Skeletal muscle satellite cell (primary cell): ENCODE results near the gene DDIT3.
A peak's percentile ranks its signal among the peaks of the same experiment; 100 is the strongest.

Experiments
- H3K27me3 ChIP-seq: 2 replicates; pipeline ENCODE4 v1.7.0; 2013; ENCODE audit warnings: low read length; ENCODE audit not compliant: control insufficient read depth, insufficient read depth
- H3K36me3 ChIP-seq: 2 replicates; pipeline ENCODE4 v1.7.0; 2013; ENCODE audit warnings: mild to moderate bottlenecking, control low read depth, low read length; ENCODE audit not compliant: insufficient read depth
- H3K4me1 ChIP-seq: 2 replicates; pipeline ENCODE4 v1.7.0; 2013; ENCODE audit warnings: low read length; ENCODE audit not compliant: control insufficient read depth, insufficient read depth
- H3K4me2 ChIP-seq: 2 replicates; pipeline ENCODE4 v1.7.0; 2013; ENCODE audit warnings: mild to moderate bottlenecking, low read length
- H3K4me3 ChIP-seq: 2 replicates; pipeline ENCODE4 v1.7.0; 2013; ENCODE audit warnings: low read length
- H3K9ac ChIP-seq: 2 replicates; pipeline ENCODE4 v1.7.0; 2013; ENCODE audit warnings: mild to moderate bottlenecking, low read depth, low read length, moderate library complexity
- H3K9me3 ChIP-seq: replicated peaks from 2 replicates; pipeline ENCODE4 v1.7.0; 2013; ENCODE audit warnings: mild to moderate bottlenecking, control low read depth, low read length

DDIT3 gene

DNA sequence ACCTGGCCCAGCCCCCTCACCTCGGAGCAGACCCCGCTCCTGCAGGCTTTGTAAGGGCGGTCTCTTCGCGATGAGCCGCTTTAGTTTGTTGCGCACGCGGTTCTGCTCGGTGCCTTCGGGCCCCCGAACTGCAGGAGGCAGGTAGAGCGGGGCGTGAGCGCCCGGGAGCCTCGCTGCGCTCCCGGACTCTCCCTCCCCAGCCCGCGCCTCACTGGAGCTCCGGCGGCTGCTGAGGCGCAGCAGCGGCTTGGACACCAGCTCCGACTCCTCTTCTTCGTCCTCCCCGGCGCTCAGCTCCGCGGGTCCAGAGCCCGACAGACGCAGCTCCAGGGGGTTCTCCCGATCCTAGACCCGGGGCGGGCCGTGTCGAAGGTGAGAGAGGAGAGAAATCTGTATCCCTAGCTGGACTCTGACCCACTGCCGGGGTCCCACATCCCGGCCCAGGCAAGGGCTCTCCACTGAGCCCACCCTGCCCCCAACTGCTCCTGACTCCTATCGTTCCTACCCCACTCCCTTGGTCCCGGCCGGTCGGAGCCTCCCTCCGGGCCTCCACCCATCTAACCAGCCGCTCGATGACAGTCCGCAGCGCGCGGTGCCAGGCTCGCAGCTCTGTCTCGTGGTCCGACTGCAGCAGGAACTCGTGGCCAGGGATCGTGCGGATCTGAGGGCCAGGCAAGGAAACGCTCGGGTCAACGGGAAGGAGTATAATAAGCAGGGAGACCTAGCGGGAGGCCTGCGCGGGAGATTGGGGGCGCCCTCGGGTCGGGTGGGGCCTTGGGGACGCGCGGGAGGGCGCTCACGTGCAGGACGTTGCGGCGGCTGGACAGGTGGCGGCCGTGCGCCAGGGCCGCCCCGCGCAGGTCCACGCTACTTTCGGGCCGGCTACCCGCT, 44.8 kb downstream of the DDIT3 start:
- Histone ChIP-seq H3K9ac (no peak overlapping the region), H3K4me3 (peak overlapping the region; percentile 14), H3K4me1 (peaks cover 10% of the 10 kb centered on the region), H3K4me2 (peak overlapping the region; percentile 33), H3K27me3 (peaks cover 67% of the 10 kb centered on the region), H3K36me3 (no peaks in the 10 kb centered on the region), H3K9me3 (no peaks in the 10 kb centered on the region)

DNA sequence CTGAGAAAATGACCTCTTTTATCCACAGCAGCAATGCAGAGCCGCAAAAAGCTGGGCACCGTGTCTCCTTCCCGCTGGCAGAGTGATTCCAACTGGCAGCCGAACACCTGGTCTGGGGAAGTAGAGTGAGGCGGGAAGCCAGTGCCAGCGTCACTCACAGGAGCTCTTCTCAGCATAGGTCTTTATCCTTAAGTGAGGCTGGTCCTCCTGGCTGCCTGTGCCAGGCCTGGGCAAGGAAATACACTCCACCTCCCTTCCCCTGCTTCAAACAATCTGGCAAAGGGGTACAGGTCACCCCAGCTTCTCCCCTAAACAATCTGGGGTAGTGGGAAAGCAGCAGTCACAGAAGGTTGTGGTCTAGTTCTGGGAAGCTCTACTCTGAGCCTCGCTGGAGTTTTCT, 45.5 kb downstream of the DDIT3 start:
- Histone ChIP-seq H3K9ac (no peak overlapping the region), H3K4me1 (peaks cover 10% of the 10 kb centered on the region), H3K4me3 (no peak overlapping the region), H3K4me2 (no peak overlapping the region), H3K9me3 (no peaks in the 10 kb centered on the region), H3K36me3 (no peaks in the 10 kb centered on the region), H3K27me3 (peaks cover 62% of the 10 kb centered on the region)

DNA sequence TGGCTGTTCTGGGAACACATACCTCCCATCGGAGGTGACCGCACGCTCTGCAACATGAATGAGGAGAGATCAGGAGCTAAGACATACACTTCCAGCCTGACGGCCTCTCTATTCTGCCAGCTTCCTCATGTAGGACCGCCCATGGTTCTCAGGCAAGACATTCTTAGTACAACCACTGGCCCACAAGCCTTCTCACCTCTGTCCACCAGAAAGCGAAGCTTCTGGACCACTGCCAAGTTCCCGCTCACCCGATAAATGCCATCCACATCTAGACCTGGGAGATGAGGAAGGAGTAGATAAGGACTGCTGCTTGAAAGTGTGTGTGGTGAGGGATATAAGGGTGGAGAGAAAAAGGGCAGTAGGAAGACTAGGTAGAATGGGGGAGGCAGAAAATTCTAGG, 45.9 kb downstream of the DDIT3 start:
- peaks cover 7% of the 10 kb centered on the region for H3K4me1 ChIP-seq

DNA sequence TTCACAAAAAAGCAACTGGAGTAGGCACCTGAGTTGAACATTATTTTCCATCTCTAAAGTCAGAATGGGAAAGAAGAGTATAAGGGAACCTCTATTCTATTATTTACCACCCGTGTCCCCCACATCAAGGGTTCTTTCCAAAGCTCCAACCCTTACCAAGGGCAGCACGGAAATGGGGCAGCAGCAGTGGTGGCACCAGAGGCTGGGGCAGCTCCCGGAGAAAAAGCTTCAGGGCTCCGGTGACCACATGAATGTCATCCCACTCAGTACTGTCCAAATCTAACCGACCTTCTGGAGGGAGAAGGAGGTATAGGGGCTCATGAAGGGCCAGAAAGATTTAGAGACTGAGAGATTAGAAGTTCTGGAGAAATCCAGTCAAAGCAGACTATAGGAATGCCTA, 46.4 kb downstream of the DDIT3 start:
- H3K4me1 ChIP-seq = peaks cover 5% of the 10 kb centered on the region
- no peak overlapping the region for H3K4me3 ChIP-seq
- no peak overlapping the region for H3K4me2 ChIP-seq
- no peaks in the 10 kb centered on the region for H3K36me3 ChIP-seq
- H3K27me3 ChIP-seq = peaks cover 65% of the 10 kb centered on the region
- H3K9ac ChIP-seq = no peak overlapping the region
- no peaks in the 10 kb centered on the region for H3K9me3 ChIP-seq

More for the DNA sequence above, 45.9 kb downstream of the DDIT3 start:
- Histone ChIP-seq H3K4me2 (no peak overlapping the region), H3K27me3 (peaks cover 61% of the 10 kb centered on the region), H3K9ac (no peak overlapping the region), H3K36me3 (no peaks in the 10 kb centered on the region), H3K4me3 (no peak overlapping the region), H3K9me3 (no peaks in the 10 kb centered on the region)

DNA sequence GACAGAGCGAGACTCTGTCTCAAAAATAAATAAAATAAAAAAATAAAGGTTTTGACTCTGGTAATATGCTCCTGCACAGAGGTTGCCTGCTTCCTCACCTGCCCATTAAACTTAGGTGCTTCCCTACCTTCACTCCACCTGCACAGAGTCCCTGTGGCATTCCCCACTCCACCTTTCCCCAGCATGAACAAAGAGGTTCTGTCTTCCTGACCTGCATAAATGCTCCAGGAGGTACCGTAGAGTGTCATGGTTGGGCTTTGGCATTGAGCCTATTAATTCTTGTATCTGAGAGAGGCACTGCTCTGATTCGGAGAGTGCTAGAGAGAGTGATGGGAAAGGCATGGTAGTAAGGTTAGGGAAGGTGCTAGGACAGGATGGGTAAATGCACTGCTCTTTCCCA, 46.9 kb downstream of the DDIT3 start:
- Histone ChIP-seq H3K4me1 (peaks cover 5% of the 10 kb centered on the region), H3K36me3 (no peaks in the 10 kb centered on the region), H3K4me3 (no peak overlapping the region), H3K4me2 (no peak overlapping the region), H3K9me3 (no peaks in the 10 kb centered on the region), H3K9ac (no peak overlapping the region), H3K27me3 (peaks cover 65% of the 10 kb centered on the region)

DNA sequence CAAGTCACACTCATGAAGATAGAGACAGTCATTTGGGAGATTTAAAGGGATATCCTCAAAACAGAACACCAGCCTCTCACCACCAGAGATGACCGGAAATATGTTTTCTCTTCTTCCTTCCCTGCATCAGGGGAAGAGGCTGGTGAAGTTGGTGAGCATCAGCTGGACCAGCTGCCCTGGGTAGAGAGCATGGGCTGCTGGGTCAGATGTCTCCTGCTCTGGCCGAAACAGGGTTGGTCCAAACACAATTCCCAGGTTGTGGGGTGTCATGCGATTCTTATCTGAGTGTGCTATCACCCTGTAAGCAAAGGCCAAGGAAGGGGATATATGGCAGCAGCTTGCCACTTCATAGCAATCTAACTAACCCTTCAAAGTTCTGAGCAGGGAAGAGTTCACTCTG, 47.9 kb downstream of the DDIT3 start:
- no peaks in the 10 kb centered on the region for H3K36me3 ChIP-seq
- H3K9ac ChIP-seq = no peak overlapping the region
- H3K4me3 ChIP-seq = no peak overlapping the region
- H3K4me2 ChIP-seq = no peak overlapping the region
- no peaks in the 10 kb centered on the region for H3K9me3 ChIP-seq
- peaks cover 5% of the 10 kb centered on the region for H3K4me1 ChIP-seq
- peaks cover 75% of the 10 kb centered on the region for H3K27me3 ChIP-seq

DNA sequence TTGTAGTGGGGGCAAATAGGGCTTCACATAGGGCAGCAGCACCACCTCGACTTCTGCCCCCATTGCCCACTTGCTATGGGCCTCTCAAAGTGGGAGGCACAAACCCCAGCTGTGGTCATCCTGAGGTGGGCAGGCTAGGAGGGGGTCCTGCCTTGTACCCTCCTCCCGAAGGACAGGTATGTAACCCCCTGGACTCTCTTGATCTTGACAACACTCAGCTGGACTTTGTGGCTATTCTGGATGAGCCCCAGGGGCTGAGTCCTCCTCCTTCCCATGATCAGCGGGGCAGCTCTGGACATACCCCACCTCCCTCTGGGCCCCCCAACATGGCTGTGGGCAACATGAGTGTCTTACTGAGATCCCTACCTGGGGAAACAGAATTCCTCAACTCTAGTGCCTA, 48.7 kb downstream of the DDIT3 start:
- Histone ChIP-seq H3K27me3 (peaks cover 70% of the 10 kb centered on the region), H3K4me1 (peaks cover 5% of the 10 kb centered on the region), H3K36me3 (no peaks in the 10 kb centered on the region), H3K9ac (no peak overlapping the region), H3K4me2 (no peak overlapping the region), H3K4me3 (no peak overlapping the region), H3K9me3 (no peaks in the 10 kb centered on the region)

DNA sequence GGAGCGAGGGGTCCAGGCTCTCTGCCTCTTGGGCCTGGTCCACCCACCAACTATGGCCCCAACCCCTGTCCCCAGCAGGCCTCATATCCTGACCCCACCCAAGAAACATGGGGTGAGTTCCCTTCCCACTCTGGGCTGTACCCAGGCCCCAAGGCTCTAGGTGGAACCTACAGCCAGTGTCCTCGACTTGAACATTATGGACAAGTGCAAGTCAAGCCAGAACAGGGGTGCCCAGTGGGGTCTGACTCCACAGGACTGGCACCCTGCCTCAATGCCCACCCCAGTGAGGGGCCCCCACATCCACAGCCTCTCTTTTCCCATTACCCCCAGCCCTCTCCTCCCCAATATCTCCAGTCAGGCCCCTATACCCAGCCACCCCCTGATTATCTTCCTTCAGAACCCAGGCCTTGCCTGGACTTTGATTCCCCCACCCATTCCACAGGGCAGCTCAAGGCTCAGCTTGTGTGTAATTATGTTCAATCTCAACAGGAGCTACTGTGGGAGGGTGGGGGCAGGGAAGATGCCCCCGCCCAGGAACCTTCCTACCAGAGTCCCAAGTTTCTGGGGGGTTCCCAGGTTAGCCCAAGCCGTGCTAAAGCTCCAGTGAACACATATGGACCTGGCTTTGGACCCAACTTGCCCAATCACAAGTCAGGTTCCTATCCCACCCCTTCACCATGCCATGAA, 49.2 kb downstream of the DDIT3 start:
- H3K4me2 ChIP-seq = no peak overlapping the region
- no peak overlapping the region for H3K9ac ChIP-seq
- H3K27me3 ChIP-seq = peaks cover 65% of the 10 kb centered on the region
- H3K36me3 ChIP-seq = no peaks in the 10 kb centered on the region
- H3K4me1 ChIP-seq = peaks cover 4% of the 10 kb centered on the region
- H3K9me3 ChIP-seq = no peaks in the 10 kb centered on the region
- H3K4me3 ChIP-seq = no peak overlapping the region

DNA sequence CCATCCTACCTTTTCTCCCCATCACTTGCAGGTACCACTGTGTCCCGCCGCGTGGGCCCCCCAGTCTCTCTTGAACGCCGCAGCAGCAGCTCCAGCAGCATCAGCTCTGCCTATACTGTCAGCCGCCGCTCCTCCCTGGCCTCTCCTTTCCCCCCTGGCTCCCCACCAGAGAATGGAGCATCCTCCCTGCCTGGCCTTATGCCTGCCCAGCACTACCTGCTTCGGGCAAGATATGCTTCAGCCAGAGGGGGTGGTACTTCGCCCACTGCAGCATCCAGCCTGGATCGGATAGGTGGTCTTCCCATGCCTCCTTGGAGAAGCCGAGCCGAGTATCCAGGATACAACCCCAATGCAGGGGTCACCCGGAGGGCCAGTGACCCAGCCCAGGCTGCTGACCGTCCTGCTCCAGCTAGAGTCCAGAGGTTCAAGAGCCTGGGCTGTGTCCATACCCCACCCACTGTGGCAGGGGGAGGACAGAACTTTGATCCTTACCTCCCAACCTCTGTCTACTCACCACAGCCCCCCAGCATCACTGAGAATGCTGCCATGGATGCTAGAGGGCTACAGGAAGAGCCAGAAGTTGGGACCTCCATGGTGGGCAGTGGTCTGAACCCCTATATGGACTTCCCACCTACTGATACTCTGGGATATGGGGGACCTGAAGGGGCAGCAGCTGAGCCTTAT, 49.9 kb downstream of the DDIT3 start:
- Histone ChIP-seq H3K4me1 (no peaks in the 10 kb centered on the region), H3K9me3 (no peaks in the 10 kb centered on the region), H3K27me3 (peaks cover 62% of the 10 kb centered on the region), H3K9ac (no peak overlapping the region), H3K36me3 (no peaks in the 10 kb centered on the region), H3K4me2 (no peak overlapping the region), H3K4me3 (no peak overlapping the region)

DNA sequence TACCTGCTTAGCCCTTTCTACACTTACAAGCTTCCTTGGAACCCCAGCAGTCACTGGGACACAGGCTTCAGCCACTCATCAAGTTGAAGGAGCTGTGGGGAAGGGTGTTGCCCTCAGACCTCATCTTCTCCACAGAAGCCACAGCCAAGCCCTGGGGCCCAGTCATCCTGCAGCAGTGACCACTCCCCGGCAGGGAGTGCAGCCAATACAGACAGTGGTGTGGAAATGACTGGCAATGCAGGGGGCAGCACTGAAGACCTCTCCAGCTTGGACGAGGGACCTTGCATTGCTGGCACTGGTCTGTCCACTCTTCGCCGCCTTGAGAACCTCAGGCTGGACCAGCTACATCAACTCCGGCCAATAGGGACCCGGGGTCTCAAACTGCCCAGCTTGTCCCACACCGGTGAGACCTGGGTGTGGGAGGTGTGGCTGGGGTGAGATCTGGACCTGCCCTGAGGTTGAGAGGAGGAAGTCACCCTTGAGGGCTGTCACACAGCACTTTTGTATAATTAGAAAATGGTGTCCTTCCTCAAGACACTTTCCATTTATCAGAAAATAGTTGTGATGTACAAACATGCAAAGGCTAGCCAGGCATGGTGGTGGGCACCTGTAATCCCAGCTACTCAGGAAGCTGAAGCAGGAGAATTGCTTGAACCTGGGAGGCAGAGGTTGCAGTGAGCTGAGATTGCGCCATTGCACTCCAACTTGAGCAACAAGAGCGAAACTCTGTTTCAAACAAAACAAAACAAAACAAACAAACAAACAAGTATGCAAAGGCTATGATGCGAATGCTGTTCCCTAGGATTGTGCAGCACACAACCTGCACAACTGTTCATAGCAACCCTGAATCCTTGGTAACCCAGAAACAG, 50.8 kb downstream of the DDIT3 start:
- H3K4me2 ChIP-seq = no peak overlapping the region
- no peaks in the 10 kb centered on the region for H3K36me3 ChIP-seq
- no peak overlapping the region for H3K9ac ChIP-seq
- H3K4me3 ChIP-seq = no peak overlapping the region
- H3K4me1 ChIP-seq = no peaks in the 10 kb centered on the region
- H3K9me3 ChIP-seq = no peaks in the 10 kb centered on the region
- H3K27me3 ChIP-seq = peaks cover 60% of the 10 kb centered on the region

DNA sequence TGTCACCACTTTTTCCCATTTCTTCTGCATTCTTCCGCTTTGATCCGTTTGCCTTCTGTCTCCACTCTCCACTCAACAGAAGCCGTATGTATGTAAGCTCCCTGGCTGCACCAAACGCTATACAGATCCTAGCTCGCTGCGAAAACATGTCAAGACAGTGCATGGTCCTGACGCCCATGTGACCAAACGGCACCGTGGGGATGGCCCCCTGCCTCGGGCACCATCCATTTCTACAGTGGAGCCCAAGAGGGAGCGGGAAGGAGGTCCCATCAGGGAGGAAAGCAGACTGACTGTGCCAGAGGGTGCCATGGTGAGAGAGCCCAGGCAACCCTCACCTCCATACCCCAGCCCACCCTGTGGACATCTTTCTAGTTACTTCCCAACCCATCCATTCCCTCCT, 52.4 kb downstream of the DDIT3 start:
- Histone ChIP-seq H3K4me2 (no peak overlapping the region), H3K9me3 (no peaks in the 10 kb centered on the region), H3K9ac (no peak overlapping the region), H3K4me1 (no peaks in the 10 kb centered on the region), H3K4me3 (no peak overlapping the region), H3K36me3 (no peaks in the 10 kb centered on the region), H3K27me3 (peaks cover 46% of the 10 kb centered on the region)
